Measurements from ENCODE around the gene RAPGEF5.

DNA sequence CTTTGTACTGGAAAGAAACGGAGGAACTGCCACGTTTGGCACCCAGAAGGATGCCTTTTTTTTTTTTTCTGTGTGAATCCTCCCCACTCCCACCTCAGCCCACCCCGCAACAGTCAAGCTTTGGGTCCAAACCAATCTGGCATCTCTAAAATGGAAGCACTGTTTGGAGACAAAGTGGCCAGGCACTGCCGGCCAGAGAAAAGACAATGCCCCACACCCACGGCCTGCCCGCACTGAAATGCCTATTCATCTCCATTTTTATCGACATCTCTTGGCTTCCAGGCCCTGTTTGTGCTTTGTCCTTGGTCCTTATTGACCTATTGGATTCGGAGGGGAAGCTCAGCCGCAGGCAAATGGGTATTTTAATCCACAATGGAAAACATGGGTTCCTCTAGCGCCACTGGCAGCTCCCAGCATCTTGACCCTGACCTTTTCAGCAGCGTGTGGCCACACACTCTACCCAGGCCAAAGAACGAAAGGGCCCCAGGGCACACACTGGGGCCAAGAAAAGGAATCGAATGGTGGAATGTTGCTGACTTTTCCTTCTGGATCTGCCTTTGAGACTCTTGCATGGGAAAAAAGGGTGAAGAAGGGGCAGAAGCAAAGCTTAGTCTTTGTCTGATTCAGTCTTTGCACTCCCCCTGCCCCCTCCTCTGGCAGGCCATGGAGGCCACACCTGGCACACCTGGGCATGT lies 248.7 kb downstream of the RAPGEF5 start:
- TF ChIP-seq SIN3A (IDR thresholded peaks at IDR 0.05; ENCODE audit: borderline replicate concordance, low read depth, low read length), result no peak
- TF ChIP-seq, protein P1, sequence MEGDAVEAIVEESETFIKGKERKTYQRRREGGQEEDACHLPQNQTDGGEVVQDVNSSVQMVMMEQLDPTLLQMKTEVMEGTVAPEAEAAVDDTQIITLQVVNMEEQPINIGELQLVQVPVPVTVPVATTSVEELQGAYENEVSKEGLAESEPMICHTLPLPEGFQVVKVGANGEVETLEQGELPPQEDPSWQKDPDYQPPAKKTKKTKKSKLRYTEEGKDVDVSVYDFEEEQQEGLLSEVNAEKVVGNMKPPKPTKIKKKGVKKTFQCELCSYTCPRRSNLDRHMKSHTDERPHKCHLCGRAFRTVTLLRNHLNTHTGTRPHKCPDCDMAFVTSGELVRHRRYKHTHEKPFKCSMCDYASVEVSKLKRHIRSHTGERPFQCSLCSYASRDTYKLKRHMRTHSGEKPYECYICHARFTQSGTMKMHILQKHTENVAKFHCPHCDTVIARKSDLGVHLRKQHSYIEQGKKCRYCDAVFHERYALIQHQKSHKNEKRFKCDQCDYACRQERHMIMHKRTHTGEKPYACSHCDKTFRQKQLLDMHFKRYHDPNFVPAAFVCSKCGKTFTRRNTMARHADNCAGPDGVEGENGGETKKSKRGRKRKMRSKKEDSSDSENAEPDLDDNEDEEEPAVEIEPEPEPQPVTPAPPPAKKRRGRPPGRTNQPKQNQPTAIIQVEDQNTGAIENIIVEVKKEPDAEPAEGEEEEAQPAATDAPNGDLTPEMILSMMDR (IDR thresholded peaks at IDR 0.05), result no peak
- TF ChIP-seq CHD2 (IDR thresholded peaks at IDR 0.05; ENCODE audit: low read length, partially characterized antibody), result no peak
- no peak for TF ChIP-seq RAD21 (IDR thresholded peaks at IDR 0.05; ENCODE audit: low read length)
